ENCODE data around the gene SOX9.

The SOX9 gene

DNA sequence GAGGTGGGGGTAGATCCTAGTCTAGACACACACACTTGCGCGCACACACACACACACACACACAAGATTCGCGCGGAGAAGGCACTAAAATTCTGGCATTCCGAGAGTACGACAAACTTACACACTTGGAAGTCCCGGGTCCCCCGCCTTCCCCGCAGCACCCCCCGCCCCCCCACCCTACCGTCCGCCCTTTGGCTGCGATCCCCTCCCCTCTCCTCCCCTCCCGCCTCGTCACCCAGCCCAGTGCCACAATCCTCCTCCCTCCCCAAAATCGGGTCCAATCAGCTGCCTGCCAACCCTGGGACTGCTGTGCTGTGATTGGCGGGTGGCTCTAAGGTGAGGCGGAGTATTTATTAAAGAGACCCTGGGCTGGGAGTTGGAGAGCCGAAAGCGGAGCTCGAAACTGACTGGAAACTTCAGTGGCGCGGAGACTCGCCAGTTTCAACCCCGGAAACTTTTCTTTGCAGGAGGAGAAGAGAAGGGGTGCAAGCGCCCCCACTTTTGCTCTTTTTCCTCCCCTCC lies at the start of gene SOX9:
Gene SOX9 (plus strand): TSS at position 379 of the 522 bp plus-strand sequence. CDS start 372 bp downstream, outside the sequence.
- DNase-seq, result peak in 55 of 56 donors; percentile 61 to 98 (median 93)

DNA sequence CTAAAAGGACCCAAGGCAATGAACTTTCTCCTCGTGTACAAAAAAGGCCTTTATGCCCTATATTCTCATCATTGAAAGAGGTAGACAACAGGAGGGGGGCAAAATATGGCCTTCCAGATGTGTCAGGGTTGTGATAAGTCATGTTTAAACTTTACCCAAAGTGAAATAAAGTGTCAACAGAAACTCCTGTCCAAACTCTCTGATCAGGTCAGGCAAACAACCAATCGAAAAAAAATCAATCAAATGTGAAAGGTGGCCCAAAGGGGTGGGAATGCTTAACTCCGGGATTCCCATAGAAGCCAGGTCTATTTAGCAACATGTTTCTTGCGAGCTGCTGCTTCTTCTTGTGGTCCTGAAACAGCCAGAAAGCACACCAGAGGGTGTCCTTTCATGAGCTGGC lies 49.5 kb upstream of the SOX9 start:
- DNase-seq, result no peak

DNA sequence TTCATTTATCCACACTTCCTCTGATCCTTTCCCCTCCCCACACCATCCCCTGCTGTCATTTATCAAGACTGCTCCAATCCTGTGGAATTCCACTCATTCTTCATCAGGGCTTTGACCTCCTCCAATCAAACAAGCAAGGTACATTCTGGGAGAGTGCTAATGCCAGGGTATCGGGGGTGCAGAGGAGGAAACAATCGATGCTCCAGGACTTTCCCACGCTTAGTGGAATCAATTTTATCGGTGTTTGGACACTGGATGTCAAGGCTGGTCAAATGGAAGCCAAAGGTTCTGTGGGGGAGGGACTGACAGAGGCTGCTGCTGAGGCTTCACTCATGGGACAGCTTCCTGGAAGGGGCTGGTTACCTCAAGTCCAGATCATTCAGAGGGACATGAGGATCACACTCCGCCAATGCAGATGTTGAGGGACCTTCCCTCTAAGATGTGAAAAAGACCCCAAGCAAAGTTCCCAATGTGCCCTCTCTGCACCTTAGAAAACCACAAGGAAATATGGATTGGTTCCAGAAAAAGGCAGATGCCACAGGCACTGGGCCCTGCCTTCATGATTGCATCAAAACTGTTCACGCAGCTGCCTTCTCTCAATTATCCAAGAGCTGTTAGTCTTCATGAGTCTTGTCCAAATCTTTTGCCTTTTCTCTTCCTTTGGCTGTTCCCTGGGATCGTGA lies 44.7 kb upstream of the SOX9 start:
- DNase-seq, result no peak

DNA sequence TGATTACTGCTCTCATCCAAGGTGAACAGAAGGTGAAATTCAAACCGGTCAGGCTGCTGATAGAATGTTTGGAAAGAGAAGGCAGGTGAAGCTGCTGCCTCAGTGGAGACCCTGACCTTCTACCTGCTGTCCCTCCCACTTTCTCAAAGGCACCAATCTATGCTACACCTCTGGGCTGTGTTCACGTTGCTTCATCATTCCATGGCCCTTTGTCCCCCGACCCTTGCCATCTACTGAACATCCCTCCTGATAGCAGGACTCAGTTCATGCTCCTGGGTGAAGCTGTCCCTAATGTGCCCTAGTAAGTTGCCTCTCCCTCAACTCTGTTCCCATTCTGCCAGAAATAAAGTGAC lies 44.2 kb upstream of the SOX9 start:
- DNase-seq, result no peak

DNA sequence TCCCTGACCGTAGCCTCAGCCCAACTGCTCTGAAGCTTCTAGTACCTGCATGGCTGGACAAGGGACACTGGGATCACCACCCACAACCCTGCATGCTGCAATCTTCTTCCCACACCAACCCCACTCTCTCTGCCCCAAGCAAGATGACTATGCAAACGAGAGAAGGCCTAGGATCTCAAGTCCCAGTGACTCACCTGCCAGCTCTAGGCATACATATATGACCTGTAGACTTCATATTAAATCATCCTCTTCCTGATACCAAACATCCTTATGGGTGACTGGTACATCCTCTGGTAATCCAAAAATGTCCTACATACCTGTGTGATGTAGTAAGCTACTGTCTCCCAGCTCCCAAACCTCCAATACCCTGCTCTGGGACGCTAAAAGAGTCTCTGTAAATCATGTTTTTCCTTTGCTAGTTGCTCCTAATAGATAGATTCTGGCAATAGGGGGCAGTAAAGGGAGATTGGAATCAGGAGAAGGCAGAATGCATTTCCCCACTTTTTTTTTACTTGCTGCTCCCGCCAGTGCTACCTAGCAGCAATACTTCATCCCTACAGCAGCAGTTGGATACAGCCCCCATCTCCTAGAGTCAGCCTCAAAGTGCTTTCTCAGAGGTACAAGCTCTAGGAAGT lies 43.4 kb upstream of the SOX9 start:
- no peak for DNase-seq

DNA sequence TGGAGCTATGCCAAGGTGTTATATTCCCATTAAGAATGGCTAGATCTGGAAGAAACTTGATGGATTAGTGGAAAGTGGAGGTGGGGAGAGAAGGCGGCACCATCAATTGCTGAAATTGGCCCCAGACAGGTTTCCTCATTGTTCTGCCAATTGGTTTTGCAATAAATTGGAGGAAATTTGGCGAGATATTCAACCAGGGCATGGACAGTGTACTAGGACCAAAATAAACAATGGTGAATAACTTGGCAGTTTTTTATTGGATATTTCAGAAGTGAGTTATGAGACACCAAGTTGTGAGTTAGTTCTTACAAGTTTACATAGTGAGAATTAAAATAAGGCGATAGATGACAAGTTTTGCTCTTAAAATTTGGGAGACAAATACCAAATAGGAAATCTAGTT lies 41.1 kb upstream of the SOX9 start:
- no peak for DNase-seq

DNA sequence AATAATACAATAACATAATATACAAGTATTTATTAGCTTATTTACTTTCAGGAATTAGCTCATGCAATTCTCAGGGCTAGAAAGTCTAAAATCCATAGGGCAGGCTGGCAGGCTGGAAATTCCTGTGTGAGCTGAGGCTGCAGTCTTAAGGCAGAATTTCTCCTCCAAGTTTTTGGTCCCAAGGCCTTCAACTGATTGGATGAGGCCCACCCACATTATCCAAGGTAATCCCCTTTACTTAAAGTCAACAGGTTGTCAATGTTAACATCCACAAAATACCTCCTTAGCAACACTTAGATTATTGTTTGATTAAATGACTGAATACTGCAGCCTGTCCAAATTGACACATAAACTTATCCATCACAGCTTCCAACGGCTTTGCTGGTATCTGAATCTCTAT lies 32.9 kb upstream of the SOX9 start:
- DNase-seq, result no peak

DNA sequence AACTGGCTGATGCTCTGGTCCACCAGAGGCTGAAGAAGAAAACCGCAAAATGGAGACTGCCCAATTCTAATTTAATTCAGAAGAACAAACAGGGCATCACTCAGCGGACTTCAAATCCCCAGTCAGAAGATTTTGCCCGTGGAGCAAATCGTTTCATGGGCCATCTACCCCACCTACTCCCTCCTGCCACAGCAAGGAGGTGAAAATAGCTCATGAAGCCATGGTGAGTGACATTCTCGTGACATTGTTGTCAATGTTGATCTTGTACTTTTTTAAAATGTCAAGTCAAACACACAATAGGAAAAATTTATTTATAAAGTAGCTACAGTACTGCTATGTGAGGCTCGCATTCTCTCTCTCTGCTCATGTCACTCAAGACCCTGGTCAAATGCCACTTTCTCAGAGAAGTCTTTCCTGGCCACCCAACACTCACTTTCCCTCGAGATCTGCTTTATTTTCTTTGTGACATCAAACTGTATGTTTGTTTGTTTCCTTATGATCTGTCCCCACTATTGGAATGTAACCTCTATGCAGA lies 31.3 kb upstream of the SOX9 start:
- no peak for DNase-seq

DNA sequence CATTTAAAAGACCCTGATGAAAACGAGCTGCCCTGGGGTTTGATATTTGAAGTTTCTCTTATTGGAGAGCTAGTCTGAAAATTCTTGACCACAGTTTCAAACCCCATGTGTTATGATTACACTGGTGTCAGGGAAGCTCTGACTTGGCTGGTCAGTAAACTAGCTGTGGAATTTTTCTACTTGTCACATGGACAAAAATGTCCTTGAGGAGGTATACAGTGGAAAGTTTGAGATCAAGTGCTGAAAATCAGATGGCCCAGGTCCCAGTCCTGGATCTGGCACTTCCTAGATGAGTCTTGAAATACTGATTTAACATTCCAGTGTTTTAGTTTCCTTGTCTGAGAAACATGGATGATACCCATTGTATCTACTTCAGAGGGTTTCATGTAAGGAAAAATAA lies 30.7 kb upstream of the SOX9 start:
- DNase-seq, result no peak

DNA sequence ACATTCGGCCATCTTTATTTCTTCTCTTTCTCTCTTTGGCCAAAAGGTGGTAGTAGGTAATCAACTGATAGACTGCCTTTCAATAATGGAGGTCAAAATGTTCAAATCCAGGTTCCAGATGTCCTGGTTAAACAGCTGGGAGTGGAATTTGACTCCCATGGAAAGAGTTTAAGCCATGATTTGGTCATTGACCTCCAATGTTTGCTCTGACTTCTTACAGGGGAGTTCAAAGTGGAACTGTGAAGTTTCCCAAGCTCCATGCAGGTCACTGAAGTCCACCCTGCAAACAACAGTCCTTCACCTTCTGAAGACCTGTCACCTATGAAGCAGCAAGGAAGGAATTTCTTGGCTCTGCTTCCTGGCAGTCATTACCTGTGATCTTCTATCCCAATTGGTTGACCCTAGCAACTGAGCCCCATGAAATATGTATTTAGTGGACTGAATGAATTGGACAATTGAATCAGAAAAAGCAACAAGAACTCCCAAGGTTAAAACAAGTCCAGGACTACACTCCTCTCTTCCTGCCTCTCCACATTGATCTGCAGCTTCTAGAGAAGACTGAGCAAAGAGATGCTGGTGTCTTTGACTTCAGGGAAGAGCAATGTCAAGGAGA lies 28.0 kb upstream of the SOX9 start:
- DNase-seq, result no peak

DNA sequence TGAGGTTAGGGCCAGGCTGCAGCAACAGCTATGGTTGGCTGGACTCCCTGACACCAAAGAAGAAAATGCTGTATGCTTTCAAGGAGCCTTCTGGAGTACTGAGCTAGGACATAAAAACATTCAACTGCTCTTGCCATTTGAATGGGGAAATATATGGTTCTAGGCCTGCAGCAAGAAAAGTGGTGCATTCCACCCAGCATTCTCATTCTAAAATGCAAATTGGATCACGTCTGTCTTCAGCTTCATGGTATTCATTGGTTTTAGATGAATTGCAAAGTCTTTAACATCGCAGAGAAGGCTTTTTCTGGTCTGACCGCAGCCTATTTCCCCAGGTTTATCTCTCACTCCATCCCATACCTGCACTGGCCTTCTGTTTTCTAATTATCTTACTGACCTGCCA lies 27.1 kb upstream of the SOX9 start:
- DNase-seq, result no peak

DNA sequence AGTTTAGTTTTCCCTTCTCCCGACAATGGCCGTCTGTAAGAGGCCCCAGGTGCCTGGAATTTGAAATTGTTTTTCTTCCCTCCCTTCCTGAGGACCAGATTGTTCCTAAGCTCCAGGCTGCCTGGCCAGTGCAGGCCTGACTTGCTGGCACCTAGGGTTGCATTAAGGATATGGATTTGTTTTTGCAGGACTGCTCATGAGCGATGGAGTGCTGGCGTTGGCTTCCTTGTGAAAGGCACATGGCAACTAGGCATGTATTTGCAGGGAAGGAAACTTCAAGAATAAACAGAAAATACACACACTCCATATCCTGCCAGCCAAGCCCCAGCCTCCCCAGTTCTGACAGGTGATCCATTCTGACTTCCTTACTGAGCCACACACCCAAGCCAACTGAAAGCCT lies 25.5 kb upstream of the SOX9 start:
- no peak for DNase-seq

DNA sequence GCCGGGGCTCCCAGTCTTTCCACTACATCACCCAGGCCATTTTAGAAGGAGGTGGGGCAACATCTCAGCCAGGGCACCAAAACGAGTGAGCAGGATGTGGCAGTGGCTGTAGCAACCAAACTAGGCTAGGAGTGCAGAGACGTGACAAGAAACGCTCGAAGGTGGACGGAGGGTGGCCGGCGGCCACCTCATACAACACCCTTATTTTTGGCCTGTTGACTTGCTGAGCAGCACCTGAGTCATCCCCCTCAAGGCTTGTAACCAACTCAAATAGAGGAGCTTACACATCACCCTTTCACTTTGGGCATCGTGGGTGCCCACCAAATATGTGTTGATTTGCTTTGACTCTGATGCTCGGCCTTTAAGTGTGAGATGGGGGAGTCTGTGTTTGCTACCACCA lies 23.7 kb upstream of the SOX9 start:
- no peak for DNase-seq

DNA sequence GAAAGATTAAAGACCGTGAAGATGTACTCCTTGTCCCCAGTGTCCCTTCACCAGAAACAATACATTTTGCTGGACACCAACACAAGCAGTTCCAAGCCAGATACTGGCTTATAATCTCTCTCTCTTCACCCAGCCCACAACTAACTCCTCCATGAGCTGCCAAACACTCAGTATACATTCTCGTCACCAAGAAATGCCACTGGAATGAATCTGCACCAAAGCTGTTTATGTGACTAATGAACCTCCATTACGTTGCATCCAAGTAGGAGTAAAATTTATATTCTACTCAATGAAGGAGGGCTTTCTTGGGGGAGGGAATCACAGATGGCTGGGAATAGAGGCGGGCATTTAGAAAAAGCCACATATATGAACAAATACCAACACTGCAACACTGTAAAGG lies 20.9 kb upstream of the SOX9 start:
- no peak for DNase-seq

DNA sequence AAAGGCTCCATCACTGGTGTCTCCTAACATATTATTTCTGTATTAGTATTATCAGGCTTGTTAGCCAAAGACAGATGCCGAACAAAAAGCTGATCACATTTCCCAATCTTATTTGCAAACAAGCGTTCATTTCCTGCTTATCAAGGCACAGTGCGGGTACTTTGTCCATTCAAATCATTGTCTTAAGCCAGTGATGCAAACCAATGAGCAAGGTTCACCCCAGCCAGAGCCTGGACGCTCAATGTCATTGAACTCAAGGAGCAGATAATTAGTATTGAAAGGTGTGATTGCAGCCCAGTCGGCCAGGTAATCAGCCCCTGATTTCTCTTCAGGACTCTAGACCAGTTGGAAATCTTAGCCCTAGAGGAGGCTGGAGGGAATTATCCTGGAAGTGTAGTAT lies 20.4 kb upstream of the SOX9 start:
- no peak for DNase-seq

DNA sequence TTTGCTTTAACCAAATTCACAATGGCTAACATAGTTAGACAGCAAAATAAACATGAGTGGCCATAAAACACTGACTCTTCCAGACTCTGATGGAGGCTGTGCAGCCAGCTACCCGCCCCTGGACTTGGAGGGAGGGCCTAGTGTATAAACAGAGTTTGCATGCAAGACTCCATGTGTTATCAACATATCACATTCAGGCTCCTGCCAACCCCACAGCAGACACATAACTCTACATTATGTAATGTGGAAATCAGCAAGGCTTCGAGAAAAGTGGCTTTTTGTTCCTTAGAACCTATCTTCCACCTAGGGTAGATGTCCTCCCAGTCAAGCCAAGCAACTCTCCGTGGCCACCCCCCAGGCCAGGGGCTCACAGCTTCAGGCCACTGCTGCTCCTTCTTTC lies 19.3 kb upstream of the SOX9 start:
- no peak for DNase-seq

DNA sequence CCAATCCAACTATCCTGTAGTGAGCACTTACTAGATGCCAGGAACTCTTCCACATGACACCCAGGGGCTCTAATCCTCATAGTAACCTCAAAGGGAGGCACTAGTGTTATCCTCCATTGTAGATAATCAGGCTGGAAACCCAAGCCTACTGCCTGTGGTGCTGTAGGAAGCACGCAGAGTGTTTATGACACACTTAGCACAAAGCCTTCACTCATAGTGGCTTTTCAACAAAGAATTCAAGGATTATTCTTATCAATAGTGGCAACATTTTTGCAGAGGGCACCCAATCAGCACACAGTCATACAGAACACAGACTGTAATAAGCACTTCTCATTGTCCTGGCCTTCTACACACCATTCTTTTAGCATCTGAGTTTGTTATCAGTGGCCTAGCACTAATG lies 18.5 kb upstream of the SOX9 start:
- no peak for DNase-seq

DNA sequence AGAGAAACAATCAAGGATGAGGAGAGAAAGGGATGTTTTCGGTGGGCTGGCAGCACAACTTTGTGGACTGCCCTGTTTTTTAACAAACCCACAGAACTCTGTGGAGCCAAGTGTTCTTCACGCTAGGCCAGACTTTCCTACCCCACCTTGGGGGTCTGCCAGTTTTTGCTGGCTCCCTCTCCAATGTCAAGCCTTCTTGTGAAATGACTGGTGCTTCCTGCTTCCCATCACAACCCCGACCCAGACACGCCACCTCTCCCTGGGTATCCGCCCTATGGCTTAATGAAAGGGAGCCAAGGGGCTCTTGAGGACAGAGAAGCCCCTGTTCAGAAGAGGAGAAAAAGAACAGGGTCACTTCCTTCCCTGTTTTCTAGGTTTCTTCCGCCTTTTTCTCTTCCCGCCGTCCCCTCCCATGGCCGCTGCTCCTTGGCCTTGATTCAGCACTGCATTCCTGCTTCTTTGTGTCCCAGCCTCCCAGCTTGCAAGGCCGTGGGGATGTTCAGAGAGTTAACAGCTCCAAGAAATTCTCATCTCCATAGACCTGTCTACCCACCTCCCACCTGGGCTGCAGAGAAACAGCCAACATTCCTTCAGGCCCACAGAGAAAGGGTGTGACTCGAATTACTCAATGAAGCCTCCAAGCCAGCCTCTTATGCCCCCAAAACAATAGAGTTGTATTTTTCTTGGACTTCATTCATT lies 16.5 kb upstream of the SOX9 start:
- DNase-seq, result peak in 21 of 56 donors; percentile 14 to 58 (median 30)

DNA sequence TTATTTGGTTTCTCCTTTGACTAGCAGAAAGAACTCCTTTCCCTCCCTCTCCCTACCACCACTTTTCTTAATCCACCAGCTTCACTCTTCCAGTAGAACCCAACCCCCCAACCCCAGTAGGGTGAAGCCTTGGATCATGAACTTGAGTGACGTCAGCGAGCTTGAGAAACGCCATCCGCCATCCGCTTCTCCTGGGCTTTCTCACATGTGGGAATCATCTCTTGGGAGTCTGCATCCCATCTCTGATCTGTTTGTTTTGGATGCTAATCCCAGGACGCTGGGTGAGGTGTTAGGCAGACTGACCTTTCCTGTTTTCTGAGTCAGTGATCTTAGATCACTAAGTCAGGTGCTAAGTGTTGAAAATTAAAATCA lies 16.0 kb upstream of the SOX9 start:
- no peak for DNase-seq

DNA sequence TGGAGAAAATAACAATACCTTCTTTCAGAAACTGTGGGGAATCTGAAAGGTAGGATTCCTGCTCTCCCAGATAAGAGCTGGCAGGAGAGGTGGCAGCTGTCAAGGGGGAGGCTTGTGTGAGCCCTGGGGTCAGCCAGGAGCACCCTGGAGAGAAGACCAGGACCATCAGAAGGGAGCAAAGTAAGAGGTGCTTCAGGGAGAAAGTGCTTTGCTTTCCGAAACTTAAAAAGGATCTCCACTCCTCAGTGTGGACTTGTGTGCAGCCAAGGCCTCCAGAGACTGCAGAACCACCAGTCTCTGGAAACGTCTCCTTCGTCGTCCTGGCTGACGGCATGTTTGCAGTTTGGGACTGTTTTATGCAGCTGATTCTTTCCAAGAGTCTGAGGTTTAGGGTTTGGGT lies 13.7 kb upstream of the SOX9 start:
- no peak for DNase-seq

DNA sequence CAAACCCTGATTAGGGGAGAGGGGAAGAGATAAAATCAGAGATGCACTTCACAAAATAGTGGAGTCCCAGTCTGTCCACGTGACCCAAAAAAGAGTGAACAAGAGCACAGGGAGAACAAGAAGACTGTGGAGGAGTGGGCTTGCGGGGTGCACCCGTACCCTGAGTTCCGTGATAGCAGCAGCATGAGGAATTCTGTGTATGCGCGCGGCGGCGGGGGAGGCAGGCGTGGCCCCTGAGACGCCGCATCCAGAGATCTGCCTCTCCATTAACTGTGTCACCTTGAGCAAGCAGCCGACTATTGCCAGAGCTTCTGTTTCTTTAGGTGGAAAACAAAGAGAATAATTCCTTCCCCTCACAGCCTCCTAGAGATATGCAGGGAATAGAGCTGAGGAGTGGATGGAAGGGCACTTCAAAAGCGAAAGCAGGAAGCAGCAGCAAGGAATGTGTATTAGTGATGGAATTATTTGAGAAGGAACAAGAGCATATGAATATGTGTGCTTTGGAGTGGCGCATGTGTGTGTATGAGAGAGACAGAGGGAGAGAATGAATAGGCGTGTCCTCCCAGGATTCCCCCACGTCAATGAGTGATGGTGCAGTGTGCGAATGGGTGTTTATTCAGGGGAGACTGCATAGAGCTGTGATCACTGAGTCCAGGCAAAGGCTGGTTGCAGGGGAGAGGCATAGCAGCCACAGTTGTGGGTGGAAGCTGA lies 10.4 kb upstream of the SOX9 start:
- DNase-seq, result no peak

DNA sequence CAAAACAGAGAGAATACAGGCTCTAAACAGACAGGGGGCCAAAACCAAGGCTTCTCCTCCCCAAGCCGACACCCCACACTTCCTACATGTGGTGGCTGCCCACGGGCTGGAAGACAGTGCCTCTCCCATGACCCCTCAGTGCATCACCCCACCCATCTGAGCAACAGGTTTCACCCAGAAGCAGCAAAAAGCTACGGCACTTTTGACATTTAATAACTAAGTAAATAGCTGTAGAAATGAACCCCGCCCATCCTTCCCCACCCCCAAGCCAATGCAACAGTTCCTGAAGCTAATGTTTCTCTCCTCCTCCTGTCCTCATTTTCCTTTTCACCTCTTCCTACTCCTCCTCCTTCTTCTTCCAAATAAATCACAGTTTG lies 9.9 kb upstream of the SOX9 start:
- no peak for DNase-seq
